GM21737 (cell line): ENCODE results near the gene NELL1.

Experiments used
- ATAC-seq: cut with Tn5 transposase; IDR thresholded peaks from one replicate; pipeline ENCODE4 v1.9.1; 2021; ENCODE audit warnings: mild to moderate bottlenecking, moderate library complexity; ENCODE audit not compliant: unreplicated experiment

Gene NELL1

DNA sequence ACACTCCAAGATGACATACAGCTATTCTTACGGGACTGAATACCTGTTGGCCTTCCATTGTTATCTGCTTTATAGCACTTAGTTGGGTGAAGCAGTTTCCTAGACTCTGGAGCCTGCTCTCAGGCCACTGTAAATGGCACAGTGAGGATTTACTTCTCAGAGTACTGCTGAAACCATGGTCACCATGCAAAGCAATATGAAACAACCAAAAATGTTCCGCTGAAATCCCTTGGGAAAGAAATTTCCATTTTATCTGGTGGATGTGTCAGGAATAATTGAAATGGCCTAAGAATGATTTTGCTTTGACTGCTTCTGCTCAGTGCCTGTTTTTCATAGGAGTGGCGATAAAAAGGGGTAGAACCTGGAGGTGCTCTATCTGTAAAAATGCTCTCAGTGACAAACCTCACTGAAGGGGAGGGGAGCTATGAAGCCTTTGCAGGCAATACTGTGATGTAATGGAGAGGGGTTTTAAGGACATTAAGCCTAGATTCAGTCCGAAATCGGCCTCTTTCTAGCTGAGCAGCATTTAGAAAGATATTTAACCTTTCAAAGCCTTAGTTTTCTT lies 871.9 kb downstream of the NELL1 start:
- ATAC-seq: no peak

- no peak for ATAC-seq
Measured at GRCh38 chr11:21543901-21544300, 874.5 kb downstream of the NELL1 start.

GRCh38 chr11:21545699-21546098 lies 876.3 kb downstream of the NELL1 start:
- ATAC-seq: no peak

DNA sequence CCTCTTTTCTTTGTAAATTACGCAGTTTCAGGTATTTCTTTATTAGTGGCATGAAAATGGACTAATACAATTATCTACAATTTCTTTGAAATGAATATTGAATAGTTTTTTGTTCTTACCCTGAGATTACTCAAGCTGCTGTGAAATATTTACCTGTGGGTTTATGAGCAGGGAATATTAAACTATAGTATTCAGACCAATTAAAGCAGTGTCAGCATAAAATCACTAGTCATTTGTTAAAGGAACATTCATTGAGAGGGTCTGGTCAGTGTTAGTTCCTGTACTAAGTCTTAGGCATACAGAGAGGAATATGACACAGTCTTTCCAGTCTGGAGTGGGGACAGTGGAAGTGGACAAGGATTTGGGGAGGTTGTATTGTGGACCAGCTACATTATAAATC lies 877.3 kb downstream of the NELL1 start:
- ATAC-seq: no peak

DNA sequence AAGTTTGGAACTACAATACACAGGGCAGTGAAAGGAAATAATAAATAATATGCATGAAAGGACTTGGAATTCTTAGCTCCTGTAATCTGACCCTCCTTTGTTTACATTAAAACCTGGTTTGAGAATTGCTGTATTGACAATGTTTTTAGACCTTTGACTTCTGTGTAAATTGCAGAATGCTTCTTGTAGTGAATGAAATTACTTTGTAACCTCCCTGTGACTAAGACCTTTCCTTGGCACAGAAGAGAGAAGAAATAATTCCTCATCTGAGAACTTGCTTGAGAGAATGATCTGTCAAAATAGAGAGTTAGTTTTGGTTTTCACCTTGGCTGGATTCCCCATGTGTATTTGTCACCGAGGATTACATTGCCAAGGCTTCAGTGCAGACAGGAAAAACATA lies 883.5 kb downstream of the NELL1 start:
- ATAC-seq: no peak

- ATAC-seq: no peak
Measured at GRCh38 chr11:21553795-21554194, 884.4 kb downstream of the NELL1 start.

DNA sequence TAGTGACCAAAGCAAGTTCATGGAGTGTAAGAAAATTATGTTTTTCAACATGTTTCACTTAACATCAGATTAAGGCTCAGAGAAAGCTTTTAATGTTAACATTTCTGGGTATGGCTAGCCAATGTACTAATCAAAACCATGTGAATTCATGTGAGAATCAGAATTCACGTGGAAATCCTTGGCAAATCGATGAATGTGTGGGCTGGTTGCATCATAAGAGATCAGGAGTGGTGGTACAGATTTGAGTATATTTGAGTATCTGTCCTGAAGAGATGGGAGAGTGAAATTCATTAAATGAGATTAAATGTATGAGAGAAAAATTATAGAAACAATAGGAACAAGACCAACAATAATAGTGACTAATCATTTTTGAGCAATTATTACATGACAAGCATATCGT lies 884.9 kb downstream of the NELL1 start:
- ATAC-seq: no peak

- ATAC-seq: no peak
Measured at GRCh38 chr11:21556926-21557325, 887.5 kb downstream of the NELL1 start.

DNA sequence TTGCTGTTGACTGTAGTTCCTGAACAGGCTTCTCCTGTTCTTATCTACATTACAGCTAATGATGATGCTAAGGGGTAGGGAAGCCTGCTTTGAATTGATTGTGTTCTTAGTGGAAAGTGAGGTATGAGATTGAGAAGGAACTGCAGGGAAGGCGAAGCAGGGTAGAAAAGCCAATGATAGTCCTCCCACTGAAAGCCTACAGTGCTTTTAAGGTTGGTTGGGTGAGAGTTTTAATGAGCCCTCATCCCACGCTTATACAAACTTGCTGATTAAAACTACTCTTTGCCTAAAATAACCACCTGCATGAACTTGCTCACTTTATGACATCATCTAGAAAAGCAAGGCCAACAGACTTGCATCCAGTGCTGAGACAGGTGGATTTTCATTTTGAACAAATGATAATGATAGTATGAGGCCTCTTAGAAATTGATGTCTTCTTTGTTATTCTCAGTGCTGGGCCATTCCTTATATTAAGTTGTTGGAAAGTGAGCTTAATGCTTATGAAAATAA lies 891.1 kb downstream of the NELL1 start:
- no peak for ATAC-seq

DNA sequence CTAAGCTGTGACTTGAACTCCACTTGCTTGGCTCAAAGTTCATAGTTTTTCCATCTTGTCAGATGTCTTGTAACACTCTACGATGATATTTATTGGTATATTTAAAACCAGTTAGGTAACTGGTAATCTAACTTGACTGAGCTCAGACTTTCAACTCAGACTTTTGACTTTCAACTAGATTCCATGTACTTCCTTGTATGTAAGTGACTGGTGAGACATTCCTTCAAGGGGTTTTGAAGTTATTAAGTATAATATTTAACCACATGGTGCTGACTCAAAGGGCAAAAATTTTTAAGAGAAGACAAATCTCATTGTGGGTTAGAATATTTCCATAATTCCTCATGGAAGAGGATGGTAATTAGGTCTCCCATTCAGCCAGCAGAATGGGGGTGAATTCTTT lies 892.2 kb downstream of the NELL1 start:
- no peak for ATAC-seq

GRCh38 chr11:21564095-21564494 lies 894.7 kb downstream of the NELL1 start:
- no peak for ATAC-seq

DNA sequence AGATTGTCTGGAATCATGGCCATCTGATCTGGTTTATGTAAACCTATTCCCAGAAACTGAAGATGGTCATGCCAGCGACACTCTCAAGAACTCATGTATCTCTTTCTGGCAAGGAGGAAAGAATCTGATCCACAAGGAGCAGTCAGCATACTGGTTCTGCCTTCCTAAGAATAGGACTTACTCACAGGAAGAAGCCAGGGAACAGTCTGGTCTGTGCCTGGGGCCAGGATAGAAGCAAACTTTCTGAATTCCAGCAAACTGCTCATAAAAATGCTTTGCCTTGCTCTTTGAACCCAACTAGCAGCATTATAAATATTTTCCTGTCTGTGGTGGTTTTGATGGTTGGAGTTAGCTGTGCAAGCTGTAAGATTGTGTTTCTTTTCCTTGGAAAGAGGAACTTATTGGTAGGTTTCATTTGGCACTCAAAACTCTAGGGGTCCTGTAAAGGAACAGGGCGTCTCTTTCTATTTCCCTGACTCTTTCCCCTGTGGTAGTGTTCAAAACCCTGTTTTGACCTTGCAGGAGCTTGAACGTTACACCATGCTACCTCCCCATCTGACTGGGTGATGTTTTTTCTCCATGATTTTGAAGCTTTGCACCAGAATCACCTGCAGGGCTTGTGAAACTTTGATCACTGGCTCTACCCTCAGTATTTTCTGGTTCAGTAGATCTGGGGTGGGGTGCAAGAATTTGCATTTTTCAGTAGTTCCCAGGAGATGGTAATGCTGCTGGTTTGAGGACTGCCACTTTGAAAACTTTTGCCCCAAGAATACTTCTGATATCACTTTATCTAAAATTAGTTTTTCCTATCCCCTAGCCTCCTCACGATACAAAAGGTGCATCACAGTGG lies 895.7 kb downstream of the NELL1 start:
- ATAC-seq: no peak

GRCh38 chr11:21566521-21567117 lies 897.2 kb downstream of the NELL1 start:
- ATAC-seq: no peak

DNA sequence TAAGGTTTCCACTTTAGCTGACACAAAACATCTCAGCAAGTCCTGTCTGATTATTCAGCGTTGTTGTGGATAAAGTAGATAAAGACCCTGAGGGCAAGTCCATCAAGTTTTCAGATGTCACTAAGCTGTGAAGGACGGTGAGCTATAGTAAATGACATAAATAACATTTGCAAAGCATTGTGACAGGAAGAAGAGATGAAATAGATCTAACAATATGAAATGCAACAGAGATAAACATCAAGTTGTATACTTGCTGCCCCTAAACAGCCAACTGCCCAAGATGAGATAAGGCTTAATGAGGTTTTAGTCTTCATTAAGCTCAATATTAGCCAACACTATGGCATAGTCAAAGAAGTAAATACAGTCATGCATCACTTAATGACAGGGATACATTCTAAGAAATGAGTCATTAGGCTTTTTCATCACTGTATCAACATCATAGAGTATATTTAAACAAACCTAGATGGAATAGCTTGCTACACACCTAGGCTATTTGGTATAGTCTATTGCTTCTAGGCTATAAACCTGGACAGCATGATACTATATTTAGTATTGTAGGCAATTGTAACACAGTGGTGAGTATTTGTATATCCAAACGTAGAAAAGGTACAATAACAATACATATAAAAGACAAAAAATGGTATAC lies 898.4 kb downstream of the NELL1 start:
- no peak for ATAC-seq

- no peak for ATAC-seq
Measured at GRCh38 chr11:21572210-21572609, 902.8 kb downstream of the NELL1 start.

DNA sequence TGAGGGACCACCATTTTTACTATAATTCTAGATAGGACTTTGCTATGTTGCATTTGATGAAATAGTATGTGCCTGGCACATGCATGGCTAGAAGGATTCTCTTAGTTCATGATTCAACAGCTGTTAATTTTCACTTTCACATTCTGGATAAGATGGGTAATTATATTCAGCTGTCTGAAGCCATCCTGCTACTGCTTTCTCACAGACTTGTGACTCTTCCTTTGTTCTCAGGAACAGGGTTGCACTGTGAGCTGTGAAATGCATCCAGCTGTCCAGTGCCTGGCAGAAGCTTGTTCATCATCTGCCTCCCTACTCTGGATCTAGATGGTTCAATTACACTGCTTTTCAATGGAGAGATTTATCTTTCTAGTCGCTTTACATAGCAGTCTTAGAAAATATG lies 913.4 kb downstream of the NELL1 start:
- ATAC-seq: no peak

- no peak for ATAC-seq
Measured at GRCh38 chr11:21588754-21589153, 919.4 kb downstream of the NELL1 start.

DNA sequence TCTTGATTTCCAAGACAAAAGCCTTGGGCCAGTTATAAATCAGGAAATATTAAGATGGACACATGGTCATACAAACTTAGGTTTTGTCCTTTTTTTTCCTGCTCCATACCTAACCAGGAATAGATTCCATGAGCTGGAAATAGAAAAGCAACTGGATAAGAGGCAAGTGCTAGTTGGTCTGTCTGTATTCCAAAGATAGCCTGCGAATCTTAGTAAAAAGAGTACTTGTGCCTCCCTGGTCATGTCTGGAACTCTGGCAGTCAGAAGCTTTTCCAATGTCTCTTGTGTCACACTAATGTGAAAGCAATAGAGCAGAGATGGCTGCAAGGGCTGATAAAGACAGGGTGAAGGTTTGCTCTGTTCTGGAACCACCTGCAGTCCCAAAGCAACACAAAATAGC lies 933.3 kb downstream of the NELL1 start:
- ATAC-seq: no peak

DNA sequence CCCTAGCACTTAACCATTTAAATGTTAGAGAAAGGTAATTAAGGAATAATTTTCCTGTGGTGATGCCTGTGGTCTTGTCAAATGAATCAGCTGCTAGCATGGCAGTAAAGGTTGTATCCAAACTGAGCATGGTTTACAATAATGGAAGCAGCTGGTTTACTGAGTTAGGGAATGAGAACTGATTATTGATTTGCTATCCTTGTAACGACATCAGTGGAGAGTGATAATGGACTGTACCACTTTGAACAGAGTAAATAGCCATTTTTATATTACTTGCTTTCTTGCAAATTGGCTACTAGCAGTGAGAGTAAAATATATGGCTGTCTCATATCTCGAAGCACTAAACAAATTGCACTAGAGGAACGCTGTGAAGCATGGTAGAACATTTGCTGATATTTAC lies 934.5 kb downstream of the NELL1 start:
- no peak for ATAC-seq

- no peak for ATAC-seq
Measured at GRCh38 chr11:21604564-21604963, 935.2 kb downstream of the NELL1 start.

DNA sequence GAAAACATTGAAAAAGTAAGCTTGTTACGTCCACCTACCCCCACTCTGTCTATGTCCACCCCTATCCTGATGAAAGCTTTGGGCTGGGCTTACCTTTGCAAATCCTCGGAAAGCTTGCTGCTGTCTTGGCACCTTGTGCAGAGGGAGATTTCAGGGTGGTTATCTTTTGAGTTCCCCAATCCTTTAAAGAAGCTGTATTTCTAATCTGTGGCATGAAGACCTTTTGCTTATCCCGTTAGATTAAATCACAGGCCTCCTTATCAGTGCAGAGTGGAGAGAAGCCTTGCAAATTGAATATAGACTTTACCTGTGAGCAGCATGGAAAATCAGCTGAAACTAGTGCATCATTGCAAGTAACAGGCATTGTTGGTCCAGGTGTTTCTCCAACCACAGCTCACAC lies 942.9 kb downstream of the NELL1 start:
- no peak for ATAC-seq

GRCh38 chr11:21614961-21615360 lies 945.6 kb downstream of the NELL1 start:
- ATAC-seq: no peak
